HG03039 (cell line): ENCODE results near the gene GP9.

Experiments
- ATAC-seq: cut with Tn5 transposase; IDR thresholded peaks from one replicate; pipeline ENCODE4 v1.9.1; 2021; ENCODE audit warnings: mild to moderate bottlenecking, moderate library complexity; ENCODE audit not compliant: unreplicated experiment

The GP9 gene

GRCh38 chr3:129027544-129027880 lies 33.1 kb upstream of the GP9 start:
- no peak for ATAC-seq

GRCh38 chr3:129028866-129029265 lies 31.7 kb upstream of the GP9 start:
- no peak for ATAC-seq

- ATAC-seq, result no peak
These were observed 30.0 kb upstream of the GP9 start for GRCh38 chr3:129030611-129031010.

DNA sequence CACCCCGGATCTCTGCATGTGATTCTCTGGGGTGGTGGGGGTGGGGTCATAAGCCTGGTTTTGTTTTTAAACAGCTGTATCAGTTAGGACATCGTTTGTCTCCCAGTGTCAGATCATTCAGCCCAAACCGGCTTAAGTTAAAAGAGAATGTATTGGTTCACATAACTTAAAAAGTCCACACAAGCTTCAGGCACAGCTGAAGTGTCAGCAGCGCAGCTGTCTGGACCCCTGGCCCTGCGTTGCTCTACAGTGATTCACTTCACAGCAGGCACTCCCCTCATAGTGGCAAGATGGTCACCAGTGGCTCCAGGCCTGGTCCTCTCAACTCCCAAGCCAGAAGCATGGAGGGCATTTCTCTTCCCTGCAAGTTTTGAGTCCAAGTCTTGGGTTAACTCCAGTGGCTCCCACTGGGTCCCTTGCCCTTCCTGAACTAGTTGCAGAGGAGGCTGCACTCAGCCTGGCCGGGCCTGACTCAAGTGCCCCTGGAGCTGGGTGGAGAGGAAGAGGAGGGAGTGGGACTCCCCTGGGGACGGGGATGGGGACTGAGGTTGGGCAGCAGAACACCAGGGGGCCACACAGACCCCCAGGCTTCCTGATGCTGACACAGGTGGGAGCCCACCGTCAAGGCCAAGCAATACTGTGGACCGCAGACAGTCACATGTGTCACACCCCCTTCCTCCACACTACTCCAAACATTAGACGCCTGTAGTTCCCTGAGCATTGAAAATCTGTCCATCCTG lies 28.9 kb upstream of the GP9 start:
- ATAC-seq, result no peak

GRCh38 chr3:129032716-129033115 lies 27.9 kb upstream of the GP9 start:
- no peak for ATAC-seq

DNA sequence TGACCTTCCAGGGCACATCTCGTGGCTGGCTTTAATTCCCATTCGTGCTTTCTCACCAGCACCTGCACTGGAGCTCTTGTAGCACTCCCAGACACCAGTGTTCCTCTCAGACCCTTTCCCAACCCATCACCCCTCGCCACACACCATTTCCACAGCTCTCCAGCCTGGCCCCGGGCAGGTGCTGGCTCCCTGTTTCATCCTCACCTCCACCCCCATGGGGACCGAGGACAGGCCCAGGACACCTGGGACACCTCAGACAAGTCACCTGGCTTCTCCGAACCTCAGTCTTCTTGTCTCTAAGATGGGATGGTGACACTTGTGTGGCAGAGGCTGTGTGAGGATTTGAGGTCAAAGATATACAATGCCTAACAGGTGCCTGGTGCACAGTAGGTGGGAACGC lies 27.4 kb upstream of the GP9 start:
- no peak for ATAC-seq

DNA sequence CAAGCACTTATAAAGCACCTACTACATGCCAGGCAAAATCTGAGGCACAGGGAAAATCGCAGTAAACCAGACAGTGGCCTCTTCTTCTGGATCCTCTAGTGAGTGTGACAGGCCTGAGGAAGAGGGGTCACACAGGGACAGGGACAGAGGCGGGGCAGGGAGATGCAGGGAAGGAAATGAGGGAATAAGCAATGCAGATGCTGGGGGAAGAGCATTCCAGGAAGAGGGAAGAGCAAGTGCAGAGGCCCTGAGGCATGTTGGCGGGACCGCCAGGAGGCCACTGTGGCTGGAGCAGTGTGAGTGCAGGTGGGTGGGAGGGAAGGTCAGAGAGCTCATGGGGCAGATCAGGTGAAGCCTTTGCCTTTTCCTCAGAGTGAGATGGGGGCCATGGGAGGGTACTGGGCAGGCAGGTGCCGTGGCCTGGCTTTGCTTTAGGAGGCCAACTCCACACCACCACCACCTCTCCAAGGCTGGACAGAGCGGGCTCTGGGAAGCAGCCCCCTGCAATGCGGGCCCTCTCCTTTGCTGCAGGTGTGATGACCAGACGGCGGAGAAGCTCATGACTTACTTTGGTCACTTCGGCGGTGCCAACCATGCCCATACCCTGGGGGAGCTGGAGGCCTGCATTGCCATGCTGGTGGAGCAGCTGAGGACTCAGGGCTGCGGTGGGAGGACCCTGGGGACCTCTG lies 26.8 kb upstream of the GP9 start:
- no peak for ATAC-seq

GRCh38 chr3:129034642-129035041 lies 25.9 kb upstream of the GP9 start:
- no peak for ATAC-seq

DNA sequence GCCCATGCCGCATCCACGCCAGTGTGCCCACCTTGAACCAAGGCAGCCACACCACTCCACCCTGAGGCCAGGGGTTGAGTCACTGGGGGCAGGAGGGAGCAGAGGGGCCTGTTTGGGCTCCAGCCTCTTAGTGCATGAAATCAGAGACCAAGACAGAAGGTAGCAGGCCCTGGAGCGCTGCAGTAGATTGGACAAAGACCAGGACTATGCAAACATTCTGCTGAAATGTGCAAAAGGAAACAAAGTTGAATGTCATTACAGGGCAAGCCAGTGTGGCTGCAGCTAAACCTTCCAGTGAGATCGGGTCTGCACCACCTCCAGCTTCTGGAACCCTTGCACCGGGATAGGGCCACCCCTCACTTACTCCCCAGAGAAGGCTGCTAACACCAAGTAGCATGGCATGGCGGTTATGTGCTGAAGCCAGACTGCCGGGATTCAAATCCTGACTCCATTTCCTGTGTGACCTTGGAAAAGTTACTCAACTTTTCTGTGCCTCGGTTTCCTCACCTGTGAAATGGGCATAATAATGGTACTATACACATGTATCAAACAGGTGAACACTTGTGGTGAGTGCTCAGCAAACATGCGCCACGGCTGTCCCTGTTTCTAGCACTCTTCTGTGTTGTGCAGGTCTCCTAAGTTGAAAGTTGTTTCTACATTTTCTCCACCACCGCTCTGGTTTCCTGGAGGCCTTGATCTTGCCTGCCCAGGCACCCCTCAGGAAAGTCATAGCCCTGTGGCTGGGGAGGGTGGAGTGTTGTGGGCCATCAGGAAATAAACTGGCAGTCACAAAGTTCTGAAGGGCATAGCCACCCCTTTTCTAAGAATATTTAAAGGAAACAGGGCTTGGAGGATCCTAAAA lies 25.0 kb upstream of the GP9 start:
- ATAC-seq, result no peak

DNA sequence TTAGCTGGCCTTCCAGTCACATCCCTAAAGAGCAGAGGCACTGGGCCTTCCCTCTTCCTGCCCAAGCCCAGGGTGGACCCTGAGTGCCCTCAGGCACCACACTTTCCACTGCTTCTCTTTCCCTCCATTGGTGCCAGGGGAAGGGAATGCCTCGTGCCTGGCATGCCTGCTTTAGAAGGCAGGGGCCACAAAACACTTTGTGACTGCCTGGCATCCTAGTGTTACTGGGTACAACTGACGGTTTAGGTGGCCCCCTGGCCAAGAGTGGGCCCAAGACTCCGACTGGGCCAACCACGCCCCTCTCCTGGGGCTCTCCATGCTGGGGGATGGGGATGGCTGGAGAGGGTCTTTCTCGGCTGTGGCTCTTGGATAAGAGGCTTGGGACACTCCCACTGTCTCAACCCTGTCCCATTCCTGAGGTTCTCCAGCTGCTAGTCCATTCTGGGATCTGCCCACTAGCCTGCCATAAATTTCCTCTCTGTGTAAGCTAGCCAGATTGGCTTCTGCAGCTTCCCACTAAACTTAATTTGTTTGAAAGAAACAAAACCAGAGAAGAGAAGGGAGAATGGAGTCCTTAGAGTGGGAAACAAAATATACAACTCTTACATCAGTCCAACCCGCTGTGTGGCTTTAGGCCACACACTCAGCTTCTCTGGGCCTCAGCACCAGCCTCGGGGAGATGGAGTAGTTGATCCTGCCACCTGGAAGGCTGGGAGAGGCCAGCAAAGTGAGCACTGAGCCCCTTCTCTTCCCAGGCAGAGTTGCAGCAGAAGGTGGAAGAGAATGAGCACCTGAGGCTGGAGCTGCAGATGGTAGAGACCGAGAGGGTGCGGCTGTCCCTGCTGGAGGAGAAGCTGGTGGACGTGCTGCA lies 24.1 kb upstream of the GP9 start:
- ATAC-seq, result no peak

DNA sequence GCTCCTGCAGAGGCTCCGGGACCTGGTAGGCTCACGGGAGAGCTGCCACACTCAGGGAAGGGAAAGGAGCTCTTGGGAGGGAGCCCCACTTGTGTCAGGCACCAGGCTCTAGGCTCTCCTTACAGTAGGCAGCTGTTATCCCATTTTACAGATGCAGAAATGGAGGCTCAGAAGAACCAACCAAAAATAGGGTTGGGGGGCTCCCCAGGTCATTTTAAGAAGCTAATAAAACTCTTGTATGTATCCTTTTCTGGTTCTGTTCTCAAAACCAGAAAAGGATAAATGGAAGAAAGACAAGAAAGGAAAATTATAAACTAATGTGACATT lies 23.5 kb upstream of the GP9 start:
- ATAC-seq, result no peak

- ATAC-seq, result no peak
These were observed 22.3 kb upstream of the GP9 start for GRCh38 chr3:129038121-129038855.

GRCh38 chr3:129039271-129040038 lies 21.1 kb upstream of the GP9 start:
- ATAC-seq, result no peak

DNA sequence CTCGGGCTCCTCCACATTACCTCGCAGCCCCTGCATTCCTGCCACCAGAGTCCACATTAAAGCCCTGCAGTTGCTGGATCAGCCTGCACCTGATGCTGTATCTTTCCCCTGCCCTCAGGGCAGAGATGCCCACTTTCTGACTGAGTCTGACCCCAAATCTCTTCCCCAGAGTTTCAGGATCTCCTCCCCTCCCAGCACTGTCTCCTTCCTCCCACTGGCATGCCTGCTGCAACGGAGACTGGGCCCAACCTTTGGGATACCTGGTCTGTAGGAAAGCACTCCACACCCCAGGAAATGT lies 20.6 kb upstream of the GP9 start:
- no peak for ATAC-seq

DNA sequence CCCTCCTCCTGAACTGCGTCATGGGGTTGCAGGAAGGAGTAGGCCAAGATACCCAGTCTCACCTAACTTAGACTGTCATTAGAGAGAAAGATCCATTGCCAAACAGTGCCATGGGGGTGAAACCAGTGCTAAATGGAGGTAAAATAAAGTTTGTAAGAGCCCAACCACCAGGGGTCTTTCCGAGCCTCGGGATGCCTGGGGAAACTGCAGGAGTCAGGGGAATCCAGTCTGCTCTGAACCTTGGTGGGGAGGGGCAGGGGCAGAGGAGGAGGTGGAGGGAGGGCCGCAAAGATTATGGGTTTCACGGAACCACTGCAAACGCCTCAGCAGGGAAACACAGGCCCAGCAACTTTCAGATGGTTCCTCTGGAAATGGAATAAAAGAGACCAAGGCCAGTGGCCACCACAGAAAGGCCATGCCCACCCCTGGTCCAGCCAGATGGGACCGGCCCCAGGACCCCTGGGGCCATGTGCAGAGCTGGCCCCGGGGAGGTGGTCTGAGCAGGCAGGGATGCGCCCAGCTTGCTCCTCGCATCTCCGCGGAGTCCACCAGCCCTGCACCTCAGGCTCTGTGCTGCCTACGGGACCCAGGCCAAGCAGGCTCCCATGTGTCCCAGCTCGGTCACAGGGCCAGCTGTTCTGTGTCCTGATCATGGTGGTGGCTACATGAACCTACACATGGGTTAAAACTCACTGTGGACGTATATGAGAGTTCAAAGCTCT lies 19.8 kb upstream of the GP9 start:
- no peak for ATAC-seq

GRCh38 chr3:129045675-129046036 lies 14.9 kb upstream of the GP9 start:
- no peak for ATAC-seq

GRCh38 chr3:129046037-129046731 lies 14.4 kb upstream of the GP9 start:
- ATAC-seq, result no peak

- ATAC-seq, result no peak
These were observed 13.6 kb upstream of the GP9 start for GRCh38 chr3:129046732-129047552.
